Activated CD4-positive, alpha-beta T cell treated with anti-CD3 and anti-CD28 coated beads, Interleukin-2, amount 10 ng/mL, durations not matched to agents 7 days and 5 days (primary cell): ENCODE results near the gene MINDY4. TPM values are rescaled to one million over a fixed set of nuclear protein-coding genes. Genes with fewer than 3 reads are reported as not detected.

ENCODE experiments used
- CTCF ChIA-PET: fragments of 350-600 bp; sonication (Branson Sonifier 250); formaldehyde crosslinking; loops from one replicate; lab custom pipeline; 2021; ENCODE audit warnings: antibody characterized with exemption; lab: Charles Lee
- POLR2A ChIA-PET: fragments of 350-600 bp; sonication (Branson Sonifier 250); formaldehyde crosslinking; loops from one replicate; lab custom pipeline; 2021; ENCODE audit warnings: antibody characterized with exemption; lab: Charles Lee
- DNase-seq: peaks from one replicate; pipeline ENCODE4 v3.0.0-alpha.2; 2020
- H3K27ac Mint-ChIP-seq: one replicate; pipeline ENCODE4 v1.8.0; 2021; ENCODE audit warnings: mild to moderate bottlenecking, moderate library complexity, mixed read lengths
- H3K27me3 Mint-ChIP-seq: one replicate; pipeline ENCODE4 v1.8.0; 2021; ENCODE audit warnings: mixed read lengths
- H3K36me3 Mint-ChIP-seq: one replicate; pipeline ENCODE4 v1.8.0; 2021; ENCODE audit warnings: low read depth, mixed read lengths
- H3K4me1 Mint-ChIP-seq: one replicate; pipeline ENCODE4 v1.8.0; 2021; ENCODE audit warnings: mixed read lengths
- H3K4me3 Mint-ChIP-seq: one replicate; pipeline ENCODE4 v1.8.0; 2021; ENCODE audit warnings: mild to moderate bottlenecking, moderate library complexity, mixed read lengths
- H3K9me3 Mint-ChIP-seq: one replicate; pipeline ENCODE4 v1.8.0; 2021; ENCODE audit warnings: mixed read lengths
- total RNA-seq, 2 experiments: library from RNA; stranded (reverse); gene quantifications; one replicate each; pipeline ENCODE4 v1.2.3, GENCODE V29; 2021

Gene MINDY4
- total RNA-seq, 2 experiments from 2014 or later = 1.3 to 1.8 TPM

DNA sequence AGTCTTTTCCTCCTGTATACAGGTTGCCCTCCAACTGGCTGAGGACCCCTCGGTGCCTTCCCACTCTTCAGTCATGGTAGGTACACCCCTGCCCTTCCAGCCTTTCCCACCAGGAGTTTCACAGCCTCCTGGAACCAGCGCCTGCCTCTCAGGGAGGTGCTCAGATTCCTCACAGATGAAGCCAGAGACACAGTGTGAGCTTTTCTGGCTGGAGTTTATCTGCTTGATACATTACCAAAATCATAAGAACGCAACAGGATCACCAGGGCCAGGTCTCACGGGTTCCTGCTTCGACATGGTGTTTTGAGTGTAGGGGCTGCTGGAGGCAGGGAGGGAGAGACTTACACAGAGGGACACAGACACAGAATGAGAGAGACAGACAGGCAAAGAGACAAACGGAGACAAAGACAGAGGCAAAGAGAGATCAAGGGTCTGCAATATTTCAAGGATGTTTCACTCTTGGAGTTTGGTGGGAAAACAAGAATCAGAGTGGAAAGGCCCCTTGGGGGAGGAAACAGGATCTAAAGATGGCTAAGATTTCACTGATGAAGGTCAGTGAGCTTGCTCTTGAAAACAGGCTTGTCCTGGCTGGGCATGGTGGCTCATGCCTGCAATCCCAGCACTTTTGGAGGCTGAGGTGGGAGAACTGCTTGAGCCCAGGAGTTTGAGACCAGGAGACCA lies 25.8 kb upstream of the MINDY4 start:
- CTCF ChIA-PET = interaction anchor here (1.0 kb wide), 1 partner anchor 11 kb away, joined by 3 read pairs; no protein-coding TSS in a partner anchor
- peaks cover 5% of the 10 kb centered on the region for H3K27me3 Mint-ChIP-seq
- POLR2A ChIA-PET = no interaction called here
- H3K36me3 Mint-ChIP-seq = no peaks in the 10 kb centered on the region
- no peak overlapping the region for H3K27ac Mint-ChIP-seq
- H3K9me3 Mint-ChIP-seq = no peaks in the 10 kb centered on the region
- no peak for DNase-seq
- peaks cover 11% of the 10 kb centered on the region for H3K4me1 Mint-ChIP-seq
- H3K4me3 Mint-ChIP-seq = no peak overlapping the region

GRCh38 chr7:30750010-30750409 lies 21.2 kb upstream of the MINDY4 start:
- H3K9me3 Mint-ChIP-seq = no peaks in the 10 kb centered on the region
- H3K36me3 Mint-ChIP-seq = no peaks in the 10 kb centered on the region
- H3K27ac Mint-ChIP-seq = no peak overlapping the region
- H3K27me3 Mint-ChIP-seq = peaks cover 3% of the 10 kb centered on the region
- POLR2A ChIA-PET = no interaction called here
- no peak overlapping the region for H3K4me3 Mint-ChIP-seq
- DNase-seq = no peak
- no peaks in the 10 kb centered on the region for H3K4me1 Mint-ChIP-seq
- CTCF ChIA-PET = interaction anchor here (0.9 kb wide), 1 partner anchor 14 kb away, joined by 3 read pairs; no protein-coding TSS in a partner anchor

DNA sequence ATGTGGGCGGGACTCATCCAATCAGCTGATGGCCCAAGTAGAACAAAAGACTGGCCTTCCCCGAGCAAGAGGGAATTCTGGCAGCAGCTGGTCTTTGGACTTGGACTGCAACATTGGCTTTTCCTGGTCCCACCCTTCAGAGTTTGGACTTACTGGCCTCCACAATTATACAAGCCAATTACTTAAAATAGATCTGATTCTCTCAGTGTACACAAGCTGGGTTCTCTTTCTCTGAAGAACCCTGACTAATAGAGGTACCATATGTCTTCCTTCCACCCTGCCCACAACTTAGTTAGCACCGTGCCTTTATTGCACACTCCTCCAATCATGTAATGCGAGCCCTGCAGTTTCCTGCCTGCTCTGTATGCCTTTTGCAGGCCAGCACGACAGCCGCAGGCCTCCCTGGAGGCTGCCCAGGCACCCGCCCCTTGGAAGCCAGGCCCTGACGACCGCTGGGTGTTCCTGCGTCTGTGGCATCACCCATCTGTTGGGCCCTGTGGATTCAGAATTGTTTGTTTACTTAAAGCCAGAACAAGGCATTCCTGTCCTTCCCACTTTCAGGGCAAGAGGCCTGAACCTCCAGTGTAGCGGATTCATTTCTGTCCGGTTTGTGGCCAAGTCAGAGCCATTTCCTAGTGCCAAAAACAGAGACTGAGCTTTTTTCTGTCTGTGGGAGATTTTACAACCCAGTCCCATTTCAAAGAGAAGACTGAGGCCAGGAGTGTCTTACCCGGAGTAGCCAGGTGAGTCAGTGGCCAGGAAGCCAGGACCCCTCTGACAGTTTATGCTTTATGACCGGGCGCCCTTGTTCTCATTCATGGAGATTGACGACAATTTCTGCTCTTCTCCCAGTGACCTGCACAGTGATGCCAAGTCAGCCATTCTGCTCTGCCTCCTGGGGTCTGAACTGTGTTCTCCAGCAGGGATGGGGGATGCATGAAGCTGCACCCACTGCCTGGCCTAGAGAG lies 20.2 kb upstream of the MINDY4 start:
- no peak for DNase-seq
- H3K27me3 Mint-ChIP-seq = peaks cover 3% of the 10 kb centered on the region
- H3K36me3 Mint-ChIP-seq = no peaks in the 10 kb centered on the region
- ChIA-PET POLR2A (no interaction called here), CTCF (interaction anchor here (0.9 kb wide), 1 partner anchor 13 kb away, joined by 3 read pairs; no protein-coding TSS in a partner anchor)
- H3K4me3 Mint-ChIP-seq = no peak overlapping the region
- no peaks in the 10 kb centered on the region for H3K4me1 Mint-ChIP-seq
- no peaks in the 10 kb centered on the region for H3K9me3 Mint-ChIP-seq
- no peak overlapping the region for H3K27ac Mint-ChIP-seq

GRCh38 chr7:30751696-30752273 lies 19.4 kb upstream of the MINDY4 start, which contains the start of gene INMT:
INMT (plus strand) TSS chr7:30752135; CDS start chr7:30752151, 16 bp downstream.
- H3K4me3 Mint-ChIP-seq = no peak within 1 kb of the TSS
- no peaks in the 10 kb centered on the region for H3K4me1 Mint-ChIP-seq
- peaks cover 3% of the 10 kb centered on the region for H3K27me3 Mint-ChIP-seq
- CTCF ChIA-PET = interaction anchor here (0.6 kb wide), 1 partner anchor 17 kb away, joined by 3 read pairs; no protein-coding TSS in a partner anchor
- no peaks in the 10 kb centered on the region for H3K9me3 Mint-ChIP-seq
- no peak for DNase-seq
- no peak within 1 kb of the TSS for H3K27ac Mint-ChIP-seq
- H3K36me3 Mint-ChIP-seq = no peaks in the 10 kb centered on the region
- POLR2A ChIA-PET = no interaction called here

- Mint-ChIP-seq H3K27ac (no peak overlapping the region), H3K27me3 (peaks cover 3% of the 10 kb centered on the region), H3K4me1 (no peaks in the 10 kb centered on the region), H3K36me3 (no peaks in the 10 kb centered on the region), H3K9me3 (no peaks in the 10 kb centered on the region), H3K4me3 (no peak overlapping the region)
- POLR2A ChIA-PET = no interaction called here
- CTCF ChIA-PET = interaction anchor here (0.6 kb wide), 1 partner anchor 17 kb away, joined by 3 read pairs; no protein-coding TSS in a partner anchor
- DNase-seq = no peak
Measured at GRCh38 chr7:30752484-30752883, 18.7 kb upstream of the MINDY4 start.

- ChIA-PET CTCF (no interaction called here), POLR2A (no interaction called here)
- H3K4me1 Mint-ChIP-seq = no peaks in the 10 kb centered on the region
- H3K9me3 Mint-ChIP-seq = no peaks in the 10 kb centered on the region
- no peak for DNase-seq
- H3K27me3 Mint-ChIP-seq = peaks cover 3% of the 10 kb centered on the region
- no peaks in the 10 kb centered on the region for H3K36me3 Mint-ChIP-seq
- H3K27ac Mint-ChIP-seq = no peak overlapping the region
- no peak overlapping the region for H3K4me3 Mint-ChIP-seq
Measured at GRCh38 chr7:30752979-30753378, 18.2 kb upstream of the MINDY4 start.

GRCh38 chr7:30754315-30754877 lies 16.8 kb upstream of the MINDY4 start:
- POLR2A ChIA-PET = no interaction called here
- Mint-ChIP-seq H3K9me3 (no peaks in the 10 kb centered on the region), H3K4me3 (no peak overlapping the region), H3K36me3 (no peaks in the 10 kb centered on the region), H3K27ac (no peak overlapping the region), H3K27me3 (peaks cover under 1% of the 10 kb centered on the region), H3K4me1 (no peaks in the 10 kb centered on the region)
- no peak for DNase-seq
- CTCF ChIA-PET = no interaction called here

DNA sequence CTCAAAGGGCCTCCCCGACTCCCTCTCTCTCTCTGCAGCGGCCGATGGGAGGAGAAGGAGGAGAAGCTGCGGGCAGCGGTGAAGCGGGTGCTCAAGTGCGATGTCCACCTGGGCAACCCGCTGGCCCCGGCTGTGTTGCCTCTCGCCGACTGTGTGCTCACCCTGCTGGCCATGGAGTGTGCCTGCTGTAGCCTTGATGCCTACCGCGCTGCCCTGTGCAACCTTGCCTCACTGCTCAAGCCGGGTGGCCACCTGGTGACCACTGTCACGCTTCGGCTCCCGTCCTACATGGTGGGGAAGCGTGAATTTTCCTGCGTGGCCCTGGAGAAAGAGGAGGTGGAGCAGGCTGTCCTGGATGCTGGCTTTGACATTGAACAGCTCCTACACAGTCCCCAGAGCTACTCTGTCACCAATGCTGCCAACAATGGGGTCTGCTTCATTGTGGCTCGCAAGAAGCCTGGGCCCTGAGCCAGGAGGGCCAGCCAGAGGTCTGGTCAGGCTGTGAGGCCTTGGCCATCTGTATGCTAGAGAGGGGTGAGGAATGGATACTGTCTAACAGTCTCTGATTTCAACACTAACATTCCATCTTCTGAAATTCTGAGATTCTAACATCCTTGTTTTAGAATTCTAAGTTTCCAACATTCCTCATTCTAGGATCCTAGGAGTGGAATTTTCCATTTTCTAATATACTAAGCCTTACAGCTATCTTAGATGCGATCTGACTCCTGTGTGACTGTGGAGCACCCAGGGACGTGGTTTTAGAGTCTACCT lies 15.6 kb upstream of the MINDY4 start:
- H3K4me3 Mint-ChIP-seq = no peak overlapping the region
- H3K27ac Mint-ChIP-seq = no peak overlapping the region
- H3K9me3 Mint-ChIP-seq = no peaks in the 10 kb centered on the region
- H3K4me1 Mint-ChIP-seq = no peaks in the 10 kb centered on the region
- no peaks in the 10 kb centered on the region for H3K36me3 Mint-ChIP-seq
- no peak for DNase-seq
- POLR2A ChIA-PET = interaction anchor here (0.6 kb wide), 1 partner anchor 56 kb away, joined by 3 read pairs; no protein-coding TSS in a partner anchor
- peaks cover 1% of the 10 kb centered on the region for H3K27me3 Mint-ChIP-seq
- CTCF ChIA-PET = no interaction called here

DNA sequence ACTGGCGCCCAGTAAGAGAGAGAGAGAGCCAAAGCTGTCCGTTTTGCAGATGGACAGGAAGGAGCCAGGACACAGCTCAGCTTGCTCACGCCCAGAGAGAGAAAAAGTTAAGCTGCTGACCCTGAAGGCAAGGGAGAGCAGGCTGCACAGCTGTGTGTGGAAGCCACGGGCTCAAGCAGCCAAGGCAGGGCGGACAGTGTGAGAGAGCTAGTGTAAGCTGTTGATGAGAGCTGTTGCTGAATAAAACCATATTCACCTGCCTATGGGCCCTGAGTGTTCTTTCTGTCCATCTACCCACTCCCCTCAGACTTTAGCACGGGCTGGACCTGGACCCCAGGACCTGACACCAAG lies 13.9 kb upstream of the MINDY4 start:
- Mint-ChIP-seq H3K4me1 (no peaks in the 10 kb centered on the region), H3K4me3 (no peak overlapping the region), H3K27ac (no peak overlapping the region), H3K9me3 (no peaks in the 10 kb centered on the region), H3K27me3 (peaks cover 1% of the 10 kb centered on the region), H3K36me3 (no peaks in the 10 kb centered on the region)
- DNase-seq = no peak
- CTCF ChIA-PET = no interaction called here
- POLR2A ChIA-PET = no interaction called here

DNA sequence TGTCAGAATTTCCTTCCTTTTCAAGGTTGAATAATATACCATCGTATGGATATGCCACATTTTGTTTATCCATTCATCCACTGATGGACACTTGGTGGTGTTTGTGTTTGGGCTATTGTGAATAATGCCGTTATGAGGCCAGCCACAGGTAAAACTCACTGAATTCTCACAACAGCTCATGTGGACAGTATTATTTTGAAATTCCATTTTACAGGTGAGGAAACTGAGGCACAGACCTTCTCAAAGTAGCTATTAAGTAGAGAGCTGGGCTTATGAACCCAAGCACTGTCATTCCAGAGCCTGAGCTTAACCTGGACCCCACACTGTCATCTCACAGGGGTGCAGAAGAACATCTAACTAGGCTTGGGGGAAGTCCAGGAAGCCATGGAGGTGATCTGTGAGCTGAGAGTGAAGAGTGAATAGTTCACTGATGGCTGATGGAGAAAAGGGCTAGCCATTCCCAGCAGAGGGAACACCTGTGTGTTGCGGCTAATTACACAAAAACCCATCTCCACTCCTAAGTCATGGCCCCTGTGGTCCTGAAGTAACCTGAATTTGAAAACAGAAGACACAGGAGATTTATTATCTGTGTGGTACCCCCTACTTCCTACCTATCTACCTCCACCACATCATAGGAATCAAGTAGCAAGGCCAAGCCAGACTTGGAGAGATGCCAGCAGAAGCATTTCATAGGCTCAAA lies 10.6 kb upstream of the MINDY4 start:
- Mint-ChIP-seq H3K4me3 (no peak overlapping the region), H3K27me3 (peaks cover 5% of the 10 kb centered on the region), H3K27ac (no peak overlapping the region), H3K36me3 (no peaks in the 10 kb centered on the region), H3K9me3 (no peaks in the 10 kb centered on the region), H3K4me1 (no peaks in the 10 kb centered on the region)
- ChIA-PET POLR2A (no interaction called here), CTCF (no interaction called here)
- no peak for DNase-seq

DNA sequence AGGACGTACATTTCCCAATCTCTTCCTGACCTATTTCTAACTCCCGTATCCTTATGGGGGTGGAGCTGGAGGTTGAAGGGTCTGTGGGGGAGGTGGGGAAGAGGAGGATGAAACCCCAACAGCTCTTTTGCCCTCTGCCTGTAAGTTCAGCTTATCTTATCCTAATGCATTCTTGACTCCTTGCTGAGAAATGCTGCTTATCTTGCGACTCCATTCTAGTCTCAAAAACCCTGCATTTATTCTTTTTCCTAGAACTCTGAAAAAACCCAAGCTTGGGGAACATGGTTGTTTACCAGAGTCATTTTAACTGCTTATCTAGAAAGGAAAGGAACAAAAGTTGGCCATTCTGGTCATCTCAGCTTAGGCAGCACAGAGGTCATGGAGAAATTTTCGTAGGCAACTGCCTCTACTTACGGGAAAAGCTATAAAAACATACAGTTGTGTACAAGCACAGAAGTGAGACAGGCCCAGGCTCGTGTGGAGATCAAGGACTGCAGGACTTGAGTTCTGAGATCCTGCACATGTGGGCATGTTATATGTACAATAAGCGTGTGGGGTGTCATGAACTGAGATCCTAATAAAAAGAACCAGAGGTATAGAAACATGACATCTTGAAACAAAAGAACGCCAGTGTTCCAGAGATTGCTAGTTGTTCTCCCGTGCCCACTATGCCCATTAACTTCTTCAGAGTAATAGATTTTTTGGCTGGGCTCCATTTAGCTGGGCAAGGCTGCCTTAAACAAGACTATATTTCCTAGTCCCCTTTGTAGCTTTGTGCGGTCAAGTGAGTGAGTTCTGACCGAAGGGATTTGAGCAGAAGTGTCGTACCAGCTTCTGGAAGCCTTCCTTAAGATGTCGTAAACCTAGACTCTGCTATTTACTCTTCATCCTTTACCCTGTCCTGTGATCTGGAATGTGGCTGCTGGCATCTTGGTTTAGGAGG lies 9.7 kb upstream of the MINDY4 start:
- no peaks in the 10 kb centered on the region for H3K9me3 Mint-ChIP-seq
- peaks cover 5% of the 10 kb centered on the region for H3K27me3 Mint-ChIP-seq
- DNase-seq = no peak
- POLR2A ChIA-PET = no interaction called here
- no peak overlapping the region for H3K4me3 Mint-ChIP-seq
- CTCF ChIA-PET = no interaction called here
- H3K27ac Mint-ChIP-seq = no peak overlapping the region
- H3K36me3 Mint-ChIP-seq = no peaks in the 10 kb centered on the region
- H3K4me1 Mint-ChIP-seq = no peaks in the 10 kb centered on the region
